Breast epithelium (tissue), 3 donors: Measurements from ENCODE around the gene SELENOS.

Experiments
- POLR2A ChIP-seq: fragments of 450-650 bp; IDR thresholded peaks from one replicate; pipeline ENCODE4 v1.6.1; 2016; ENCODE audit warnings: antibody characterized with exemption, mild to moderate bottlenecking, moderate library complexity
- POLR2AphosphoS5 ChIP-seq, 3 donors: sonication (generic); formaldehyde crosslinking; IDR thresholded peaks; one replicate each; pipeline ENCODE4 v1.6.1; 2017; ENCODE audit warnings: antibody characterized with exemption in 3 of 3

GRCh38 chr15:101264011-101264410 is 13.3 kb downstream of the SELENOS start:
- TF ChIP-seq POLR2AphosphoS5 (IDR thresholded peaks at IDR 0.05) (no peak), POLR2A (no peak)
